ACHN (cell line): Measurements from ENCODE around the gene PNPT1.
"Not testable (repeated sequence)": the region's sequence is repeated elsewhere in the genome, so short reads cannot be mapped to it uniquely, and the experiment has no call there.

ENCODE experiments used
- DNase-seq: peaks from one replicate; pipeline ENCODE4 v3.0.0-alpha.2; 2015
- in situ Hi-C: cut with HindIII; loops from 2 replicates; pipeline ENCODE4 v1.10.0; 2017; ENCODE audit warnings: low sequenced_read_pairs, low pct_ligation_motif_present, low pct_unique_long_range_greater_than_20kb

PNPT1 gene

DNA sequence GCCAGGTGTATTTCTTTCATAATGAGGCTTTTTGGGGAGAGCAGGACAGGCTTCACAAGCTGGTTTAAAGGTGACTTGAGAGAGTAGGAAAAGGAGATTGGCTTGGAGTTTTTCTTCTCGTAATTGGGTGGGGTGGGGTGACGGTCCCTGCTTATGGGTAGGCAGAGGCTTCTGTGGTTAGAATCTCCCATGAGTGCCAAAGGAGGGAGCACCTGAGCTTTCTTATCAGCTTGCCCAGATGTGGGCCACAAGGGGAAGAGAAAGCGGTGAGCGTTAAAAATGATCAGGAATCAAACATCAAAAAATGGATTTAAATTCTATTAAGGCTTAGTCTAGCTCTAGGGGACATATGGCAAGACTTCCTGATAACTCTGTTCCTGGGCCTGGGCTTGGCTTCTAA lies 9.7 kb upstream of the PNPT1 start:
- DNase-seq, result no peak

DNA sequence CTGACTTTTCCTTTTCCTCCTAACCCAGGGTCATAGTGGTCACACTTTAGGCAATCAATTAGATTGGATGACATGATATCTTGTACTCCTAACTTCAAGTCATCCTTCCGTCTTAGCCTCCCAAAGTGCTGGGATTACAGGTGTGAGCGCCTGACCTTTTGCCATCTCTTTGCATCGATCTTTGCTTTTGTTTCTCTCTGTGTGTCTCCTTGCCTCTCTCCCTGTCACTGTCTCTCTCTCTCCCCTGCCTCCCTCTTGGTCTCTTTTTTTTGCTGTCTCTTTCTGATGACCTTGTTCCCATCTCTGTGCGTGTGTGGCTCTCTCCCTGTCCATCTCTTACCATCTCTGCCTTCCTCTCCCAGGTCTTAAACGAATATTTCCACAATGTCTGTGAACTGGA lies 904 bp downstream of the PNPT1 start:
- DNase-seq, in situ Hi-C loops: not testable (repeated sequence)

More for the DNA sequence above, 9.7 kb upstream of the PNPT1 start:
- in situ Hi-C loops, result no loop called here

DNA sequence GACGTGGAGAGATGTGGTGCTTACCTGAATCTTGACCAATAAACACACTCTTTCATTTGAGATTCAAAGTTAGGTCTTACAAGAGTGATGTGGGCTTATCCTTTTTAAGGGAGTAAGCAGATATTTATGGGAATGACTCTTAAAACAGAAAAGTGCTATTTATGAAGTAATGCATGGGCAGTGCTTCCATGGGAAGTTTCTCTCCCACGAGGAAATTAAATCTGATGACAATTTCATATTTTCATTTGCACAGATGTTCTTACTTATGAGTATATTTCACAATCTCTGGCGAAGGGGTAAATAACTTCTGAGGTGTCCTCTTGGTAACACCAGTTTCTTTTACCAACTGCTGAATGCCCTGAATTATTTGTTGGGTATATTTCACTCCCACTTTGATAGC lies 21.0 kb downstream of the PNPT1 start:
- DNase-seq, result no peak
- in situ Hi-C loops, result no loop called here

DNA sequence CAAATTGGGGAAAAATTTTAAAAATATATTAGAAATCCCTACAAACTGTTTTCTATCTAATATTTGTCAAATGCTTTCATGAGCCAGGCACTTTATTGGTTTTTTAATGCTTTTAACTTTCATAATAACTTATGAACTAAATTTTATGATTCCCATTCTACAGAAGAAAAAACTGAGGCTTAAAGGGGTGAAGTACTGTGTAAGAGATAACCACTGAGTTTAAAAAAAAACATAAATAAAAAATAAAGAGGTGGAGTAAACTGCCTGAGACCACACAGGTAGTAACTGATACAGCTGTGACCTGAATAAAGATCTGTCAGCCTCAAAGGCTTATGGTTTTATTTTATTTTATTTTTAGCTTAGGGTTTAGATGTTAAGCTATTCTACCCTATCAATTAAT lies 24.7 kb downstream of the PNPT1 start:
- DNase-seq, result no peak
- in situ Hi-C loops, result no loop called here

DNA sequence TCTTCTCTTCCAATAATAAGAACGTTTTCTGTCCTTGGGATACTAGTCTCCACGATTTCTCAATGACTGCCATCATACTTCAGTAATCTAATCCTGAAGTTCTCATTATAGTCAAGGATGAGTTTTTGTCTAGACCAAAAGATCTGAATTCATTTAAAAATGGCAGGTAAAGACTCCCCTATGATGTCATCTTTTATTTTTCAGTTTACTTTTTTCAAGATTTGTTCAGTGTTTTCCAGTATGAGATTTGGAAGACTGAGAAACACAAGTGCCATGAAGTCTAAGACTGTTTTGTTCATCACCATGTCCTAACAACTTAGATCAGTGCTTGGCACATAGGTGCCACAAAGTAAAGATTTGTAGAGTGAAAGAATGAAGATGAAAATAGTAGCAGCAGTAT lies 40.4 kb downstream of the PNPT1 start:
- in situ Hi-C loops, result no loop called here
- no peak for DNase-seq

DNA sequence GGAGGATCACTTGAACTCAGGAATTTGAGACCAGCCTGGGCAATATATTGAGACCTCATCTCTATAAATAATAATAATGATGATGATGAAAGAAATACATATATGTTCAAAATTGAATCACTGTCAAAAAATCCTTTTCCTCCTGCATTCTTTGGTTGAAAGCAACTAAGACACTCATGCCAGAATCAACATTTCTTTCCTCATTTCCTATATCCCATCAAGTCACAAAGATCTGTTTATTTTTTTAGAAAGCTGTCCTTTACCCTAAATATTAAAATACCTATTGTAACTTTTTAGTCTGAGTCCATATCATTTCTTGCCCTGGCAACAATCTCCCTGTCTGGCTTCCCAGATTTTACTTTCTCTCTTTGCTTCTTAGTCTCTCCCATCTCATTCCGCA lies 44.4 kb downstream of the PNPT1 start:
- DNase-seq, result no peak
- in situ Hi-C loops, result no loop called here

DNA sequence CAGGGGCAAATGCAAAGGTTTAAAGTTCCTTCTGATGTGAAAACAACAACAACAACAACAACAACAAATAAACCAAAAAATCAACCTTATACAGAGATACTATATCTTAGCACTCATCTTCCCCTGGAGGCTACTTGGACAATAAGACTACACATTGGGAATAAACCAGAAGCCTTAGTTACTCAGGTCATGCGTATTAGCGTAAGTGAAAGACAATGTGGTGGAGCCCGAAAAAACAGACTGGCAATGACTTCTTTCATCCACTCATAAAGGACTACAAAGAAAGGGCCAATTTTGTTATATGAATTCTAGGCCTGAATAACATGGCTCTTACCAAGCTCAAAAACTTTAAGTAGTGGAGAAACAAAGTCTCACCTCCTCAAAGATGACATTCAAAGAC lies 56.8 kb downstream of the PNPT1 start:
- no peak for DNase-seq
- in situ Hi-C loops, result no loop called here

DNA sequence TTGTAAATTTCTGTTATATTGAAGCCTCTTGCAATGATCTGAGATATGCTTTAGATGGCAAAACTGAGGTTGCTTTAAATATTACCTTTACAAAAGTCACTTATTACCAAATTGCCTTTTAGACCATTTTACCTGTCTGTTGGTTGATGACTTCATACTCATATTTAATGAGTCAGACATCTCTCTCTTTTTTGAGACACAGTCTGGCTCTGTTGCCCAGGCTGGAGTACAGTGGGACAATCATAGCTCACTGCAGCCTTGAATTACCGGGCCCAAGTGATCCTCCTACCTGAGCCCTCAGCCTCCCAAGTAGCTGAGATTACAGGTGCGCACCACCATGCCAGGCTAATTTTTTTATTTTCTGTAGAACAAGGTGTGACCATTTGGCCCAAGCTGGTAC lies 64.7 kb downstream of the PNPT1 start:
- in situ Hi-C loops, result no loop called here
- no peak for DNase-seq

DNA sequence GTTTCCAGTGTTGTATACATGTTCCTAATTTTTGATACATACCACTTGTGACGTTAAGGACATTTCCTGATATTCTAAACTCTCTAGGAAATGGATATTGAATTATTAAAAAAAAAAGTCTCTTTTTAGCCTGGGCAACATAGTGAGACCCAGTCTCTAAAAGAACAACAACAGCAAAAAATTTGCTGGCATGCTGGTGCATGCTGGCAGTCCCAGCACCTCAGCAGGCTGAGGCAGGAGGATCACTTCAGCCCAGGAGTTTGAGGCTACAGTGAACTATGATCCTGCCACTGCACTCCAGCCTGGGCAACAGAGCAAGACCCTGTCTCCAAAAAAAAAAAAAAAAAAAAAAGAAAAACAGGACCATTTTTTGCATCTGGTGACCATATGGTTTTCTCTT lies 65.7 kb downstream of the PNPT1 start:
- in situ Hi-C loops, result no loop called here
- DNase-seq, result no peak

DNA sequence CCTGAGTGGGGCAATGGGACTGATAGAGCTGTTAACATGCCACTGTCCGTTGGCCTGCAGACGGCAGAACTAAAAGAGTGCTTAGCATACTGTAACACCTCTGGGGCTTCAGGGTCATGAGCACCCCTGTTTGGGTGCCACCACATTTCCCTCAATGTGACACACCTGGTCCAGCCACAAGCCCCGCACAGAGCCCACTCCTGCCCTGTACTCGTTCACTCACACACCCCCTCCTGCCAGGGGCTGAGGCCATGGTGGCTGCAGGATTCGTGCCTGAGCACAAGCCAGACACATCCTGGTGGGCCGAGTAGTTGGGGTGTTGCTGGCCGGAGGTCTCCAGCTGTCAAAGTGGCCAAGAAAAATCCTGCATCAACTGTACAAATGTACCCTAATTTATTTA lies 71.8 kb downstream of the PNPT1 start:
- in situ Hi-C loops, result no loop called here

DNA sequence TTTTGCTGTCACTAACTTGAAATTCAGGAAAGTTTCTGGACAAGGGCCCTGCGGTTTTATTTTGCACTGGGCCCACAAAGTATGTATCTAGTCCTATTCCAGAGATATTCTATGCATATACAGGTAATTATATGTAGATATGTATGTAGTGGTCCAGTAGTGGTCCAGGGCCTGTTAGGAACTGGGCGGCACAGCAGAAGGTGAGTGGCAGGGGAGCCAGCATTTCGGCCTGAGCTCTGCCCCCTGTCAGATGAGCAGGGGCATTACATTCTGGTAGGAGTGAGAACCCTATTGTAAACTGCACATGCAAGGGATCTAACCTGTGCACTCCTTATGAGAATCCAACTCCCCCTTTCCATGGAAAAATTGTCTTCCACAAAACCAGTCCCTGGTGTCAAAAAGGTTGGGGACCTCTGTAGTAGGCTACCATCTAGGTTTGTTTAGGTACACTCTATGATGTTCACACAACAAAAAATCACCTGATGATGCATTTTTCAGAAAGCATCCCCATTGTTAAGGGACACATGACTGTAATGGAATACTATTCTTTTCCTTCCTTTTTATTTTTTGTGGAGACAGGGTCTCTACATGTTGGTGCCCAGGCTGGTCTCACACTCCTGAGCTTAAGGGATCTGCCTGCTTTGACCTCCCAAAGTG lies 73.4 kb downstream of the PNPT1 start:
- peak; percentile 46 for DNase-seq
- in situ Hi-C loops, result no loop called here

More for the DNA sequence above, 71.8 kb downstream of the PNPT1 start:
- DNase-seq, result no peak

DNA sequence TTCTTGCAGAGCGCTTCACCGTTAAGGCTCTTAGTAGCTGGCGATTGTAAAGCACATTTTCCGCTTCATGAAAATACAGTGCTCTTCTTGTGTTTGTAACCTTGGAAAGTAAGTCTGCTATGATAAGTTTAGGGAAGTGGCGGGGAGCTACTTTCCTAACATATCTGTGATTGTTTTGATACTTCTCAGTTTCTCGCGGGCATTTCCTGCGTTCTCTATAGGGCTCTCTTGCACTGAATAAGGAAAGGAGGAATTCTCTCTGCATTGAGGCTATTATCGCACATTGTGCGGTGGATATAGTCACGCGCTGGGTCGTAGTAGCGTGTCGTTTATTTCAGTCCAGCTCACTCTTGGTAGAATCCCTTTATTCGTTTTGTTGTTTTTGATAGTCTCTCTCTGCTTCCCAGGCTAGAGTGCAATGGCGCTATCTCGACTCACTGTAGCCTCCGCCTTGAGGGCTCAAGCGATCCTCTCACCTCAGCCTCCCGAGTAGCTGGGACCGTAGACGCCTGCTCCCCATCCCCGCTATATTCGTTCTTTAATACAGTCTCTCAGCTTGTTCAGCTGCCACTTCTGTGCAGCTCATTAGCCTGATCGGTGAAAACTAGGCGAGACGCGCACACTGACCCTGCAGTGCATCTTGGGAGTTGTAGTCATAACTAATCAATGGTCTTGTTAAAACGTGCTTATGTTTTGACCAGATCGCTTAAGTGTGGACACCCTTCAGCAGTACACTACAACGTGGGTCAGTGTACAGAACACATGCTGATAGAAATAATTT lies 75.2 kb downstream of the PNPT1 start:
- peak; percentile 55 for DNase-seq
- in situ Hi-C loops, result no loop called here

DNA sequence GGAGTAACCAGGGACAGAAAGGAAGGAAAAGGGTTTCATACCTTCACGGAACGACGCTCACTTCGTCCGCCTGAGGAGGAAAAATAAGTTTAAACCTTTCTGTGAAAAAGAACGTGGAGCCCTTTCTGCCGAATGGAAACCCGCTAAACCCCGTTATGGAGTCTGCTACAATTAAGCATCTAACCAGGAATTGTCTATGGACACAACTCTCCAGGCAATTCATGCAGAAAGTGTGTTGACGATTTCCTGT lies 75.7 kb downstream of the PNPT1 start:
- DNase-seq, result peak; percentile 39
- in situ Hi-C loops, result no loop called here

DNA sequence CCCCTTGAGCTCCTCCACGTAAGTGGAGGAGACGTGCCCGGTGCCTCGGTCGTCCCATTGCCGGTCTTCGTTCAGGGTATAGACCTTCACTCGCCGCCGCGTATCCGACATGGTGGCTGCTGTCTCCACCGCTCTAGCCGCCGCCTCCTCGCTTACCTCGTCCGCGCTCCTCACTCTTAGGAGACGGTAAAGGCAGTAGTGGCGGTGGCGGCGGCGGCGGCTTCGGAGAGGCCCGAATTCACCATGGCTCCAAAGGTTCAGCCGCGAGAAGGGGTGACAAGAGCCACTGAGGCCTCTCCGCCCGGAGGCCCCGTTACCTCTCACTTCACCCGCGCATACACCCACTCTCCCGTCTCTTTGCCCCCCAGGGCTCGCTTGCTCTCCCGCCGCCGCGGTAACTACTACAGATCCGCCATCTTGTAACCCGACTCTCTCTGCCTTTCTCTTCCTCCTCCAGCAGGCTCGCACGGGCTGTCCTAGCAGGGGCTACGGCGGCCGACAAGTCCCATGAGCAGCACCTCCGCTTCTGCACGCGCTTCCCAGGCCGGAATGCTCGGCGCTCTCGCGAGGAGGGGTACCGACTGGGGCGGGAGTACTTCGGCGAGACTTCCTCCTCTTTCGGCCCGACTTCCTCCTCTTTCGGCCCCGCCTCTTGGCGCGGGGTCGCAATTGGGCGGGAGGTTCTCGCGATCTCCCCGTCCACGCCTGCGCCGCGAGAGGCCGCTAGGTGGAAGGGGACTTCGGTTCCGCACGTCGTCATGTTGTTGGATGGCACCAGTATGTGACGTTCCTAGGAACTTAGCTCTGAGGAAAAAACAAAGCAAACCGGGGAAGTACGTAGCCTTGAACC lies 76.2 kb downstream of the PNPT1 start, which contains the start of gene PPP4R3B:
TSS of gene PPP4R3B (minus strand) at position 448 of the 850 bp plus-strand sequence. CDS start at position 111, 337 bp downstream.
- DNase-seq, result peak; percentile 100
- in situ Hi-C loops, result no loop called here

DNA sequence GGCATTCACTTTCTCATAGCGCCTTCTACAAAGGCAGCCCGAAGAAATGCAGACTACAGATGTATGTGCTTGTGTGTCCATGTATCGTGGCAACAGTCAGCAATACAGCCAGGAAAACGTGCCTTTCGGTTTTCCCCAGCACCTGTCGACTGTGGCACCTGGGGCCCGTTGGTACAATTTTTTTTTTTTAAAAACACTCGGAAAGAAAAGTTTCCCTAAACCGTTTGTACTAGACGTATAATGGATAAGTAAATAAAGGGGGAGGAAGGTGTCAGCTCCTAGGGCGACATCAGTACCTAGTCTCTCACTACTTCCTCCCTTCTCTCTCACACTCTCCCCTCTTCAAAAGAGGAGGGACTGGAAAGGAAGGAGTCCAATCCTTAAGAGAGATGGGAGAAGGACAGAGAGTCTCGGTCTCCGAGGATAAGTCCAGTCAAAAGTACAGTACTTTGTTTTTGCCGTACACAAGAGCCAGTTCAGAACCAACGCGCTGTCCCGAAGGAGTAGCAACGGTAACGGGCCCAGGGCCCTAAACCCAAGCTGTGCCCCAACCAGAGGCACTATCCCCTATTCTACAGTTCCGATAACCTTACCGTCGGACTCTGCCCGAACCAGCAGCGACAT lies 77.0 kb downstream of the PNPT1 start:
- peak; percentile 64 for DNase-seq
- in situ Hi-C loops, result no loop called here

DNA sequence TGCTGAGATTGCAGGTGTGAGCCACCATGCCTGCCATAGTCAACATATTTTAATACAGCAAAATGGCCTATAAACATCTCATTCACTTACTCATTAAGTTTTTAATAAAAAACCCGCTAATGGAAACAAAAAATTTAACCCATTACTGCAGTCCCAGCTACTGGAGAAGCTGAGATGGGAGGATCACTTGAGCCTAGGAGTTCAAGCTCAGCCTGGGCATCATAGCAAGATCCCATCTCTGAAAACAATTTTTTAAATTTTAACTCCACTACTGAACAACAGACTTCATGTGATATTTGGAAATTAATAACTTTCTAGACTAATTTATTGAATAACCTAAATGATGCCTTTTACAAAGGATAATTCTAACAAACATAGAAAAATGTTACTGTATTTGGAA lies 81.6 kb downstream of the PNPT1 start:
- in situ Hi-C loops, result no loop called here
- no peak for DNase-seq

DNA sequence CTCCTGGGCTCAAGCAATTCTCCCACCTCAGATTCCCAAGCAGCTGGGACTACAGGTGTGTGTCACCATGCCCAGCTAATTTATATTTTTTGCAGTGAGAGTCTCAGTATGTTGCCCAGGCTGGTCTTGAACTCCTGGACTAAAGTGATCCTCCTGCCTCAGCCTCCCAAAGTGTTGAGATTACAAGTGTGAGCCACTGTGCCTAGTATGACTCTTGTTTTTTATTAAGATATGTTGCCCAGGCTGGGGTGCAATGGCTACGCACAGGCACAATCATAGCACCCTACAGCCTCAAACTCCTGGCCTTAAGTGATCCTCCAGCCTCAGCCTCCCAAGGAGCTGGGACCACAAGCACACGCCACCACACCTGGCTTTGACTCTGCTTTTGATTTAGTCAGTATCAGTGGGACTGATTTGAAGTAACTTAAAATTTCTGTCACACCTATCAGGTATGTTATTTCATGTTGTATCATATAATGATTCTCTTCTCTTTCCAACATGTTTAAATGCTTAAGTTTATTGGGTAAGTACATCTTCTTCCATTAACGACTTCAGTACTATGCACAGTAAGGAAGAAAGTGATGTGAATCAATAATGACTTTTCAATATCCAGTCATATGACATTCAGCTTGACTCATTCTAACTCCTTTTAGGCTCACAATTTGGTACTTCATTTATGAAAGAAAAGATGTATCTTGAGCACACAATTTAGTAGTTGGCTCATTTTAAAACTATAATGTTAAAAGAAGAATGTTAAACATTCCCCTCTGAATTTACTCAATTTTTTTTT lies 82.5 kb downstream of the PNPT1 start:
- no peak for DNase-seq
- in situ Hi-C loops, result no loop called here

DNA sequence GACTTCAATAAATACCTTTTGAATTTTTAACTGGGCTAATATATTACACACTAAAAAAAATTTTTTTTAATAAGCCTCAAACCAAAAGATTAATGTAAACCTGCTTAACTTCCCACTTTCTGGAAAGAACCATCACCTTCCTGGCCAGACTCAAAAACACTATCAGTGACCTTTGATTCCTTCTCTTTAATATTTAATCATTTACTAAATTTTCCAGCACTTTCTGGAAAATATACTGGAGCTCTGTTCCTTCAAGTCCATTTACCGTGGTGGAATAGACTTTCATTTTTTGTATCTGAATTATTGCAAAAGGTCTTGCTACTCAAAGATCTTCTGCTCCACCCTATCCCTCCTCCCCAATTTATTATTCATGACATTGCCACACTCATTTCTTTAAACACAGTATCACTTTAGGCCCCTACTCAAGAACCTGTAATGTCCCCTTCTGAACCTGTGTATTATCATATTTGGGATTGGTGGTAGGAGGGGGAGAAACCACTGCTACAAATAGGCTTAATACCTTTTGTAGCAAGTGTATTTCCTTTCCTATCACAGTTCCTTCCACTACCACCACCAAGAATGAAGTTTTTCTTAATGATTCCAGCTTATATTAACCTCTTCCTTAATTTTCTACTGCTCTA lies 83.6 kb downstream of the PNPT1 start:
- DNase-seq, result no peak
- in situ Hi-C loops, result no loop called here
